ENCODE results near the gene SYT6.

GRCh38 chr1:114090738-114091505, 62.7 kb downstream of the SYT6 start:
- no peak for TF ChIP-seq CTCF (IDR thresholded peaks at IDR 0.05)
- TF ChIP-seq POLR2A (IDR thresholded peaks at IDR 0.05) = no peak
- no peak for TF ChIP-seq EP300 (IDR thresholded peaks at IDR 0.05)
